GM18909 (cell line): Measurements from ENCODE around the gene SLC35C1.
A peak's percentile ranks its signal among the peaks of the same experiment; 100 is the strongest.
"Not testable (repeated sequence)": the region's sequence is repeated elsewhere in the genome, so short reads cannot be mapped to it uniquely, and the experiment has no call there.

ENCODE experiments used
- ATAC-seq: cut with Tn5 transposase; IDR thresholded peaks from one replicate; pipeline ENCODE4 v1.9.1; 2021; ENCODE audit warnings: mild to moderate bottlenecking; ENCODE audit not compliant: unreplicated experiment, poor library complexity

Gene SLC35C1

DNA sequence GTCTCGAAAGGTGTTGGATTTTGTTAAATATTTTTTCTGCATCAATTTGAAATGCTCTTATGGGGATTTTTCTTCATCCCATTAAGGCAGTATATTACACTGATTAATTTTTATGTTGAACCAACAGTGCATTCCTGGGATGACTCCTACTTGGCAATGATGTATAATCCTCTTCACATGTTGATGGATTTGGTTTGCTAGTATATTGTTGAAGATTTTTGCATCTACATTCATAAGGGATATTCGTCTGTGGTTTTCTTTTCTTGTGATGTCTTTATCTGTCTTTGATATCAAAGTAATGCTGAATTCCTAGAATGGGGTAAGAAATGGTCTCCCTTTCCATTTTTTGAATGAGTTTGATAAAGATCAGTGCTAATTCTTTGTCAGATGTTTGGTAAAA, 18.7 kb upstream of the SLC35C1 start:
- ATAC-seq: no peak

DNA sequence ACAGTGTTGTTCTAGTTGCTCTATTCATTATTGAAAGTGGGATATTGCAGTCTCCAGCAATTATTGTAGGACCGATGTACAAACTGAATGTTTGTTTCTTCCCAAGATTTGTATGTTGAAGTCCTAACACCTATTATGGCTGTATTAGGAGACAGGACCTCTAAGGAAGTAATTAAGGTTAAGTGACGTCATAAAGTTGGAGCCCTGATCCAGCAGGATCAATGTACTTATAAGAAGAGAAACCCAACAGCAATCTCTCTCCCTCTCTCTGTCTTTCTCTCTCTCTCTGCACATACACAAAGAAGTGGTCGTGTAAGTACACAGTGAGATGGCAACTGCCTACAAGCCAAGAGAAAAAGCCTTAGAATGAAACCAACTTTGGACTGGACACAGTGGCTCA, 16.1 kb upstream of the SLC35C1 start:
- ATAC-seq: no peak

DNA sequence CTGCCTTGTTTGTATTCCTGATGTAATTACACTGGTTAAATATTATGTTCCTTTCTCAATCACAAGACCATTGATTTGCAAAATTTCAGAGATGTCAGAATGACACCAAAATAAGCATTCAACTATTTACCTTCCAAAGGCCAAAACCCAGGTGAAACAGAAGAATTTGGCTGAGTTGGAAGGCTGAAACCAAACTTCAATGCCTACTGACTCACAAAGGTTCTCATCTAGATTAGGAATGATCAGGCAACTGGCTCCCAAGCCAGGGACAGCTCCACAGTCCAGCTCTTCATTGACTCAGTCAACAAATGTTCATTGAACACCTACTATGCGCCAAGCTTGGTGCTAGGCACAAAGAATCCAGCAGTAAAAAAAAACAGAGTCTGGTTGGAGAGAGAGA, 13.4 kb upstream of the SLC35C1 start:
- ATAC-seq: no peak

- ATAC-seq: no peak
Observed at GRCh38 chr11:45794169-45794568, 10.8 kb upstream of the SLC35C1 start.

DNA sequence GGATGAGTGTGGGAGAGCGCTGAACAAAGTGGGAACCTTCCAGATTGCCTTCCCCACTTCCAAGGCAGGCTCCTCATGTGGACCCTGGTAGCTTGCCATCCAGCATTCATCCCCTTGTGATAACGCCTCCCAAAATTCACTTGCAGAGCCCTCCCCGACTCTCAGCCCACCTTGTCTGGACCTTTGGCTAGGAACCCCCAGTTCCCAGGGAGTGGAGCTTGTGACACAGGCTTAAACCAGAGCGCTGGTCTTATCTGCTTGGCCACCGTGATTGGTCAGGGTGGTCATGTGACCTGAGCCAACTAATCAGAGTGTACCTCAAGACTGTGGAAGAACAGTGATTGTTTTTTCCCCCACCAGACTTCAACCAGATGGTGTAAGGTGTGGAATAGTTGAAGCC, 9.6 kb upstream of the SLC35C1 start:
- ATAC-seq: no peak

DNA sequence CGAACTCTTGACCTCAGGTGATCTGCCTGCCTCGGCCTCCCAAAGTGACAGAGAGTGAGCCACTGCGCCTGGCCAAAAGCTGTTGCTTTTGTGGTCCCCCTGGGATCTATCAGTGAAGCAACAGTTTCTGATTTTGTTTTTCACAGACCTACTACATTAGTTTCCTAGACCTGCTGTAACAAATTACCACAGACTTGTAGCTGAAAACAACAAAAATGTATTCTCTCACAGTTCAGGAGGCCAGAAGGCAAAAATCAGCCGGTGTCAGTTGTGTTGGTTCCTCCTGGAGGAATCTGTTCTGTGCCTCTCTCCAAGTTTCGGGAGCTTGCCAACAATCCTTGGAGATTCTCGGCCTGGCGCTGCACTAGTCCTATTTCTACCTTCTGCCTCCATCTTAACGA, 8.5 kb upstream of the SLC35C1 start:
- ATAC-seq: no peak

DNA sequence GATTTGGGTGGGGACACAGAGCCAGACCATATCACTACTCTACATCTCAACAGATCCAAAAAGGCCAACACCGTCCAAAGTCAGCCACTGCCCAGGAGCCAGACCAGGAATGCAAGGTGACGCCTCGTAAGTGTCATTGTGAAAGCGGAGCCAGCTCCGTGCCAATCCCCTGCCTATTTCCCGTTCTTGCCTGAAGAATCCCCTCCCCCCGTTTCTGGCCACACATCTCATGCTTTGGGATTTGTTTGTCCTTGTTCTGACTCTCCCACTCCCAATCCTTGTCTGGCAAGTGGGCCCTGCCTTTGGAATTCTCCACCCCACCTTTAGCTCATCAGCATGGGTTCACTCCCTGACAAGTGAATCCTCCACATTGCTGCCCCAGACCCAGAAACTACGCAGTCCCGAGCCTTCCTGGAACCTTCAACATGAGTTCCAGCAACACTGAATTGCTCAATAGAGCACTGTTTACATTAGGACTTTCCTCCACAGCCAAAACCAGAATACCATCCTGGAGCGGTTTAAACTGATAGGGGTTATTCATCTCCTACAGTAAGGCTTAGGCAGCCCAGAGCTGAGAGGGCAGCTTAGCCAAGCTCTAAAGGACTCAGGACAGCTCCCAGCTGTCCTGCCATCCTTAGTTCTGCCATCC, 6.0 kb upstream of the SLC35C1 start:
- no peak for ATAC-seq

GRCh38 chr11:45799562-45799961, 5.4 kb upstream of the SLC35C1 start:
- ATAC-seq: no peak

DNA sequence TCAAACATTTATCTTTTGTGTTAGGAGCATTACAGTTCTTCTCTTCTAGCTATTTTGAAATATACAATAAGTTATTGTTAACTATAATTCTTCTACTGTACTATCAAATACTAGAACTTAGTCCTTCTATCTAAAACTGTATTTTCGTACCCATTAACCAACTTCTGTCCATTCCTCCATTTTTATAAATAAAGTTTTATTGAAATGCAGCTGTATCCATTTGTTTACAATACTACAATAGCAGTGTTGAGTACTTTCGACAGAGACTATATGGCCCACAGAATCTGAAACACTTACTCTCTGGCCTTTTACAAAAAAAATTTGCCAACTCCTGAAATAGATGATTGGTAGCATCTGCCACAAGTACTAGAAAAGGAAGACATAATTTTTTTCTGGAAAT, 4.7 kb upstream of the SLC35C1 start:
- ATAC-seq: no peak

- no peak for ATAC-seq
Observed at GRCh38 chr11:45801723-45802315, 3.1 kb upstream of the SLC35C1 start.

GRCh38 chr11:45802531-45803317, 2.2 kb upstream of the SLC35C1 start:
- ATAC-seq: no peak

DNA sequence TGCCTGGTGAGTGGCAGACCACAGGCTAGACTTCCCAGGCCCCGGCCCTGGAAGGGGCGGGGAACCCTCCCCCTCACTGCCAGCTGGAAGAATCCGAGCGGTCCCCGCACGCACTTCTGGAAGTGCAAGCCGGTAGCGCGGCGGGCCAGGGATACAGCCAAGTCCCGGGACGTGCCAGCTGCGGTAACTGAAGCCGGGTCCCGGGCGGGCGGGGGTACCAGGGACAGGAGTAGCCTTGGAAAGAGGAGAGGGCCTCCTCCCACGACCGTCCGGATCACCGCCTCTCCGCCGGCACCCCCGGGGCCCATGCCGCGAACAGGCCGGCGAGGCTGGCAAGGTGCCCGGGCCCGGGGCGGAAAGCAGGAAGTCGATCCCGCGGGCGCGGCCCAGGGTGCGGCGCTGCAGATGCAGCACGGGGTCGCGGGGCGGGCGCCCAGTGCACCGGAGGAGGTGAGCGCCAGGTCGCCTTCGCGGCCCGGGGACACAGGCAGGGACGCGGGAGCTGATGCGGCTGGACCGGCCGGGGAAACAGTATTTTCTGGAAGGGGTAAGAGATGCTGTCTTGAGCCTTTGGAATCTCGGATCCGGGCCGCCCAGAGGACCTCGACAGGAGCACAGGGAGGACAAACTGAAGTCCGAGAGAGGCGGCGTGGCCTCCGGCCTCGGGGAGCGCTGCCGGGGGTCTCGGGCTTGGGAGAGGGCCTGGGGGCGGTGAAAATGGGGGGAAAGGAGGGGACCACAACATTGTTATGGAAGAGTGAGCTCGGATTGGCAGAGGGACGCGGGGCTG, 783 bp upstream of the SLC35C1 start:
- ATAC-seq: peak; percentile 25

DNA sequence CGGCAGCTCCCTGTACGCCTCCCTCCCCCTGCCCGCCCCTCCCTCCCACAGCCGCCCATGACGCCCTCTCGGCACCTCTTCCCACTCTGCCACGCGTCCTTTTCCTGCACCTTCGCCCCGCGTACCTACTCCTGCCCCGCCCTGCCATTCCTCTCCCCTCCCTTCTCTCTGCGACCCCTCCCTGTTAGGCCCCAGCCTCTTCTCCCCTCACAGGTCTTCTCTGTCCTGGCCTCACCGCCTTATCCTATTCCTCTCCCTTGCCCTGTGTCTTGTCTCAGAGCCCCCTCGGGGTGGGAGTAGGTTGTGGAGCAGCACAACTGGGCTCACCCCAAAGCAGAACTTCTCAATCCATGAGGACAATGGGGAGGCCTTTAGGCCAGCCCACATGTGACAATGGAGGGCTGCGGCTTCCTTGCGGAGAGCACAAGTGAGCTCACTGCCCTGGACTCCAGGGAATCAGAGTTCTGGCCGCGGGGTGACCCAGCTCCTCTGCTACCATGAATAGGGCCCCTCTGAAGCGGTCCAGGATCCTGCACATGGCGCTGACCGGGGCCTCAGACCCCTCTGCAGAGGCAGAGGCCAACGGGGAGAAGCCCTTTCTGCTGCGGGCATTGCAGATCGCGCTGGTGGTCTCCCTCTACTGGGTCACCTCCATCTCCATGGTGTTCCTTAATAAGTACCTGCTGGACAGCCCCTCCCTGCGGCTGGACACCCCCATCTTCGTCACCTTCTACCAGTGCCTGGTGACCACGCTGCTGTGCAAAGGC, 539 bp downstream of the SLC35C1 start:
- ATAC-seq: peak; percentile 31

DNA sequence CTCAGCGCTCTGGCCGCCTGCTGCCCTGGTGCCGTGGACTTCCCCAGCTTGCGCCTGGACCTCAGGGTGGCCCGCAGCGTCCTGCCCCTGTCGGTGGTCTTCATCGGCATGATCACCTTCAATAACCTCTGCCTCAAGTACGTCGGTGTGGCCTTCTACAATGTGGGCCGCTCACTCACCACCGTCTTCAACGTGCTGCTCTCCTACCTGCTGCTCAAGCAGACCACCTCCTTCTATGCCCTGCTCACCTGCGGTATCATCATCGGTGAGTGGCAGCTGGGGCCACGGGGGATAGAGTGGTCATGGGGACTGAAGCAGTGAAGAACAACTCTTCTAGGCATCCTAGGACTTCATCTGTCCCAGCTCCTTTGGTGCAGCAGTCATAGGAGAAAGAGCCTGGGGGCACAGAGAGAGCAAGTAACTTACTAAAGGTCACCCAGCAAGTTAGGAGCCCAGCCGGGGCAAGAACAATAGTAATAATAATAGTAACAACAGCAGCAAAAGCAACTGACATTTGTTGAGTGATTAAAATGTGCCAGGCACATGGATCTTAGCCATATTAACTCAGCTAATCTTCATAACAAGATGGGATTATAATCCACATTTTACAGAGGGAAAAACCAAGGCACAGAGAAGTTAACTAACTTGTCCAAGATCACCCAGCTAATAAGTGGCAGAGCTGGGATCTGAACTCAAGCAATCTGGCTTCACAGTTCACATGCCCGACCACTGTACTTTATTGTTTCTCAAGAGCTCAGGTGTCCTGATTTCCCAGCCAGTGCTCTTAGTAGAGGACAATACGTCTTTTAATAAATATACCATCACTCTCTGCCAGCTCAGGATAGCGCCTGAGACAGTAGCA, 1.4 kb downstream of the SLC35C1 start:
- ATAC-seq: no peak

GRCh38 chr11:45806937-45807791, 2.2 kb downstream of the SLC35C1 start:
- ATAC-seq: no peak

GRCh38 chr11:45807792-45808238, 2.9 kb downstream of the SLC35C1 start:
- ATAC-seq: no peak

- ATAC-seq: not testable (repeated sequence)
Observed at GRCh38 chr11:45808427-45808826, 3.5 kb downstream of the SLC35C1 start.
